ENCODE measurements around the gene ZKSCAN8. TPM values are rescaled to one million over a fixed set of nuclear protein-coding genes. Genes with fewer than 3 reads are reported as not detected.

Gene ZKSCAN8
- total RNA-seq, 1 experiment from 2014 or later = 29.4 TPM

DNA sequence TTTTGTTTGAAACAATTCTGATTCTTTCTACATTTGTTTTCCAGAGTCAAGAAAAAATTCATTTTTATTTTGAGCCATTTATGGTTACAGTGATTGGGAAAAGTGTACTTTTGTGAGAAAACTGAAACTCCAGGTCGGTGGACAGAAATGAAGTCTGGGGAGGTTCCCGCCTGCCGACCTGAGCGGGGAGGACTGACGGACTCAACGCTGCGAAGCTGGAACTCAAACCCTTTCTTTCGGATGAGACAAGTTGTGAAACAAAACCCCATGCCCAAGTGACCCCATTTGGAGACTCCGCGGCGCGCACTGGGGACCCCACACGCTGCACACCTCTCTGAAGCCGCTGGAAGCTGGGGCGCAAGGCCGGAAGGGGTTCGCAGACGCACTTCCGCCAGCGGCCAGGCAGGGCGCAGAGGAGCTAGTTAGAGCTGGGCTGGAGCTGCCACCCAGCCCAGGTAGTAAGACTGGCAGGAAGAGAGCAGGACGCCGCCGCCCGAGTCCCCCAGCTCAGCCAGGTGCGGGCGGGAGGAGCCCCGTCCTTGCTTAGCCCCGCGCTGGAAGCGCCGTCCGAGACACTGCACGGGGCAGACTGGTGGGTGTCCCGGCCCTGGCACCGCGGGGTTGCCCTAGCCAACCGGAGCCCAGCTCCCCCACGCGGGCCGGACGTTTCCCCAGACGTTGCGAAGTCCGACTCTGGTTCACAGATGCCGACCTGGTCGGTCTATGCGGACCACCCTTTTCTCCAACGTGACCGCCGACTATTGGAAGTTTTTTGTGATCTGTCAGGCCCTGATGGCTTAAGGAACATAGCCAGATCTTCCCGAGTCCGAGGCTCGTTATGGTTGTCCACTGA, 37.1 kb upstream of the ZKSCAN8 start:
- Histone ChIP-seq H3K4me1 (ENCODE audit: insufficient read depth, low read length, poor library complexity, severe bottlenecking) (no peaks in the 10 kb centered on the region), H3K9me3 (ENCODE audit: low read depth, low read length, poor library complexity, severe bottlenecking) (no peaks in the 10 kb centered on the region), H3K27me3 (replicated peaks; ENCODE audit: insufficient read depth, low read depth, low read length, poor library complexity) (no peaks in the 10 kb centered on the region), H3K36me3 (ENCODE audit: insufficient read depth, low read length, poor library complexity, severe bottlenecking) (no peaks in the 10 kb centered on the region), H3K27ac (ENCODE audit: low read depth, low read length, poor library complexity, severe bottlenecking) (no peak overlapping the region), H3K4me3 (ENCODE audit: low read depth, low read length, poor library complexity, severe bottlenecking) (peak overlapping the region; percentile 61)
- TF ChIP-seq CTCF (conservative IDR thresholded peaks at IDR 0.05; ENCODE audit: low read depth, low read length) = peak; percentile 56
- TF ChIP-seq EZH2 (IDR thresholded peaks at IDR 0.05; ENCODE audit: borderline replicate concordance, low read depth, low read length, poor library complexity, severe bottlenecking) = no peak
- DNase-seq (ENCODE audit: low spot score) = peak; percentile 83
- intact Hi-C loops (cut with micrococcal nuclease; ENCODE audit: unreplicated experiment) = no loop called here
- ChIA-PET POLR2A (ENCODE audit: low non-redundant PET) (interaction anchor here (0.6 kb wide), 1 partner anchor 240 kb away, joined by 3 read pairs; no protein-coding TSS in a partner anchor), CTCF (no interaction called here)
- BruUV-seq (replicated peaks) = TSS peak; percentile 67

- Histone ChIP-seq H3K27me3 (replicated peaks; ENCODE audit: insufficient read depth, low read depth, low read length, poor library complexity) (no peaks in the 10 kb centered on the region), H3K4me1 (ENCODE audit: insufficient read depth, low read length, poor library complexity, severe bottlenecking) (no peaks in the 10 kb centered on the region), H3K36me3 (ENCODE audit: insufficient read depth, low read length, poor library complexity, severe bottlenecking) (no peaks in the 10 kb centered on the region), H3K27ac (ENCODE audit: low read depth, low read length, poor library complexity, severe bottlenecking) (no peak overlapping the region), H3K9me3 (ENCODE audit: low read depth, low read length, poor library complexity, severe bottlenecking) (no peaks in the 10 kb centered on the region), H3K4me3 (ENCODE audit: low read depth, low read length, poor library complexity, severe bottlenecking) (peak overlapping the region; percentile 61)
- peak; percentile 11 for DNase-seq (ENCODE audit: low spot score)
- BruUV-seq (replicated peaks) = no TSS peak
- TF ChIP-seq EZH2 (IDR thresholded peaks at IDR 0.05; ENCODE audit: borderline replicate concordance, low read depth, low read length, poor library complexity, severe bottlenecking) (no peak), CTCF (conservative IDR thresholded peaks at IDR 0.05; ENCODE audit: low read depth, low read length) (no peak)
- intact Hi-C loops (cut with micrococcal nuclease; ENCODE audit: unreplicated experiment) = no loop called here
- CTCF ChIA-PET = no interaction called here
- POLR2A ChIA-PET (ENCODE audit: low non-redundant PET) = no interaction called here
These were observed 36.4 kb upstream of the ZKSCAN8 start for GRCh38 chr6:28105245-28105639.

GRCh38 chr6:28107506-28107905, 34.2 kb upstream of the ZKSCAN8 start:
- H3K4me3 ChIP-seq (ENCODE audit: low read depth, low read length, poor library complexity, severe bottlenecking) = no peak overlapping the region
- H3K36me3 ChIP-seq (ENCODE audit: insufficient read depth, low read length, poor library complexity, severe bottlenecking) = no peaks in the 10 kb centered on the region
- DNase-seq (ENCODE audit: low spot score) = no peak
- POLR2A ChIA-PET (ENCODE audit: low non-redundant PET) = no interaction called here
- no peaks in the 10 kb centered on the region for H3K9me3 ChIP-seq (ENCODE audit: low read depth, low read length, poor library complexity, severe bottlenecking)
- intact Hi-C loops (cut with micrococcal nuclease; ENCODE audit: unreplicated experiment) = no loop called here
- no peaks in the 10 kb centered on the region for H3K27me3 ChIP-seq (replicated peaks; ENCODE audit: insufficient read depth, low read depth, low read length, poor library complexity)
- TF ChIP-seq CTCF (conservative IDR thresholded peaks at IDR 0.05; ENCODE audit: low read depth, low read length) (no peak), EZH2 (IDR thresholded peaks at IDR 0.05; ENCODE audit: borderline replicate concordance, low read depth, low read length, poor library complexity, severe bottlenecking) (no peak)
- CTCF ChIA-PET = no interaction called here
- H3K4me1 ChIP-seq (ENCODE audit: insufficient read depth, low read length, poor library complexity, severe bottlenecking) = no peaks in the 10 kb centered on the region
- no TSS peak for BruUV-seq (replicated peaks)
- H3K27ac ChIP-seq (ENCODE audit: low read depth, low read length, poor library complexity, severe bottlenecking) = no peak overlapping the region
